MM.1S (cell line): Measurements from ENCODE around the gene ZNF569.

Experiments used
- DNase-seq: peaks from one replicate; pipeline ENCODE4 v3.0.0-alpha.2; 2015
- H2AFZ ChIP-seq: fragments of 300-600 bp; sonication (generic); 2 replicates; pipeline ENCODE4 v1.6.0; 2016; ENCODE audit warnings: antibody characterized with exemption, low read length
- H3F3A ChIP-seq: fragments of 300-600 bp; sonication (generic); 2 replicates; pipeline ENCODE4 v1.6.1; 2016; ENCODE audit warnings: mild to moderate bottlenecking, antibody characterized with exemption, low read length, moderate library complexity, mixed read lengths; ENCODE audit not compliant: insufficient read depth
- H3K27ac ChIP-seq: fragments of 300-600 bp; sonication (generic); 2 replicates; pipeline ENCODE4 v1.5.1; 2016; ENCODE audit warnings: mild to moderate bottlenecking, low read length
- H3K27me3 ChIP-seq: fragments of 300-600 bp; sonication (generic); replicated peaks from 2 replicates; pipeline ENCODE4 v1.6.0; 2016; ENCODE audit warnings: low read length; ENCODE audit not compliant: insufficient read depth
- H3K36me3 ChIP-seq: fragments of 300-600 bp; sonication (generic); replicated peaks from 2 replicates; pipeline ENCODE4 v1.6.1; 2016; ENCODE audit warnings: mild to moderate bottlenecking, low read length, mixed read lengths; ENCODE audit not compliant: insufficient read depth
- H3K4me1 ChIP-seq: fragments of 300-600 bp; sonication (generic); 2 replicates; pipeline ENCODE4 v1.6.1; 2016; ENCODE audit warnings: low read length, mixed read lengths
- H3K4me2 ChIP-seq: fragments of 300-600 bp; sonication (generic); 2 replicates; pipeline ENCODE4 v1.6.0; 2016; ENCODE audit warnings: low read depth, low read length
- H3K4me3 ChIP-seq: fragments of 300-600 bp; sonication (generic); 2 replicates; pipeline ENCODE4 v1.5.1; 2016; ENCODE audit warnings: low read length, mixed read lengths
- H3K79me2 ChIP-seq: fragments of 300-600 bp; sonication (generic); 2 replicates; pipeline ENCODE4 v1.6.1; 2016; ENCODE audit warnings: mixed run types, low read length, mixed read lengths
- H3K9ac ChIP-seq: fragments of 300-600 bp; sonication (generic); 2 replicates; pipeline ENCODE4 v1.6.1; 2016; ENCODE audit warnings: low read length, mixed read lengths
- H3K9me2 ChIP-seq: fragments of 300-600 bp; sonication (generic); replicated peaks from 2 replicates; pipeline ENCODE4 v1.6.1; 2016; ENCODE audit warnings: mild to moderate bottlenecking, low read length, mixed read lengths; ENCODE audit not compliant: insufficient read depth
- H3K9me3 ChIP-seq: fragments of 300-600 bp; sonication (generic); replicated peaks from 2 replicates; pipeline ENCODE4 v1.6.1; 2016; ENCODE audit warnings: mild to moderate bottlenecking, low read length, mixed read lengths; ENCODE audit not compliant: insufficient read depth
- H4K20me1 ChIP-seq: fragments of 300-600 bp; sonication (generic); 2 replicates; pipeline ENCODE4 v1.6.1; 2016; ENCODE audit warnings: mild to moderate bottlenecking, low read length, moderate library complexity, mixed read lengths; ENCODE audit not compliant: insufficient read depth
- CTCF ChIP-seq: fragments of 300-600 bp; sonication (generic); IDR thresholded peaks from 2 replicates; pipeline ENCODE4 v1.5.1; 2016; ENCODE audit warnings: antibody characterized with exemption, low read length, mixed read lengths
- EZH2 ChIP-seq: fragments of 300-600 bp; sonication (generic); optimal IDR thresholded peaks from 2 replicates; pipeline ENCODE3; 2017; ENCODE audit warnings: low read depth, mild to moderate bottlenecking, antibody characterized with exemption, low read length, mixed read lengths
- EZH2phosphoT487 ChIP-seq: fragments of 300-600 bp; sonication (generic); IDR thresholded peaks from 2 replicates; pipeline ENCODE4 v1.6.1; 2018; ENCODE audit warnings: antibody characterized with exemption, low read length

Gene ZNF569

GRCh38 chr19:37466798-37467607 lies at the start of gene ZNF569:
TSS of gene ZNF569 (minus strand) at chr19:37467444. CDS start at chr19:37444921, 22,523 bp downstream.
- TF ChIP-seq EZH2 = no peak
- no peak for TF ChIP-seq CTCF

GRCh38 chr19:37513397-37513796 lies 46.2 kb upstream of the ZNF569 start:
- Histone ChIP-seq H3K4me3 (no peak overlapping the region), H3K9ac (no peak overlapping the region), H2AFZ (no peak overlapping the region), H3K9me2 (no peaks in the 10 kb centered on the region), H4K20me1 (no peaks in the 10 kb centered on the region), H3K4me1 (no peaks in the 10 kb centered on the region), H3K4me2 (no peak overlapping the region), H3F3A (no peaks in the 10 kb centered on the region), H3K79me2 (no peaks in the 10 kb centered on the region), H3K27ac (no peak overlapping the region), H3K9me3 (no peaks in the 10 kb centered on the region), H3K27me3 (no peaks in the 10 kb centered on the region), H3K36me3 (no peaks in the 10 kb centered on the region)
- TF ChIP-seq EZH2 (no peak), EZH2phosphoT487 (no peak), CTCF (no peak)
- DNase-seq = peak; percentile 10

More at GRCh38 chr19:37466798-37467607, at the start of gene ZNF569:
- no peaks in the 10 kb centered on the region for H4K20me1 ChIP-seq
- H3K9ac ChIP-seq = no peak within 1 kb of the TSS
- no peaks in the 10 kb centered on the region for H3F3A ChIP-seq
- H3K79me2 ChIP-seq = no peaks in the 10 kb centered on the region
- no peaks in the 10 kb centered on the region for H3K27me3 ChIP-seq
- H3K9me2 ChIP-seq = no peaks in the 10 kb centered on the region
- no peaks in the 10 kb centered on the region for H3K4me1 ChIP-seq
- H3K4me3 ChIP-seq = peak within 1 kb of the TSS; percentile 49
- DNase-seq = peak; percentile 74
- no peaks in the 10 kb centered on the region for H3K9me3 ChIP-seq
- H3K27ac ChIP-seq = no peak within 1 kb of the TSS
- peak within 1 kb of the TSS; percentile 67 for H2AFZ ChIP-seq
- H3K36me3 ChIP-seq = no peaks in the 10 kb centered on the region
- peak within 1 kb of the TSS; percentile 43; the same call in 1 of the 2 replicates for H3K4me2 ChIP-seq

- Histone ChIP-seq H3K4me2 (no peak overlapping the region), H3K4me1 (no peaks in the 10 kb centered on the region), H3K27me3 (no peaks in the 10 kb centered on the region), H3K36me3 (no peaks in the 10 kb centered on the region), H4K20me1 (no peaks in the 10 kb centered on the region), H3K9me3 (no peaks in the 10 kb centered on the region), H3K27ac (no peak overlapping the region), H3K4me3 (no peak overlapping the region), H3F3A (no peaks in the 10 kb centered on the region), H3K79me2 (no peaks in the 10 kb centered on the region), H2AFZ (no peak overlapping the region), H3K9ac (no peak overlapping the region), H3K9me2 (no peaks in the 10 kb centered on the region)
- no peak for DNase-seq
- no peak for TF ChIP-seq EZH2
- TF ChIP-seq EZH2phosphoT487 = no peak
- TF ChIP-seq CTCF = no peak
These were observed 44.6 kb upstream of the ZNF569 start for GRCh38 chr19:37511821-37512220.
